DOHH2 (cell line): ENCODE data around the gene PPY.

Experiments used
- H3F3A ChIP-seq: fragments of 200-600 bp; sonication (generic), shearing (Covaris generic); 2 replicates; pipeline ENCODE4 v1.6.0; 2016; ENCODE audit warnings: antibody characterized with exemption, mild to moderate bottlenecking; ENCODE audit not compliant: control insufficient read depth, insufficient read depth
- H3K27ac ChIP-seq: fragments of 200-600 bp; sonication (generic); 2 replicates; pipeline ENCODE4 v1.5.1; 2014; ENCODE audit warnings: low read depth, mild to moderate bottlenecking, low read length, moderate library complexity
- H3K27me3 ChIP-seq: fragments of 200-600 bp; sonication (generic); 2 replicates; pipeline ENCODE4 v1.6.1; 2014; ENCODE audit warnings: mild to moderate bottlenecking, low read length, mixed read lengths; ENCODE audit not compliant: control insufficient read depth
- H3K36me3 ChIP-seq: fragments of 200-600 bp; sonication (generic); 2 replicates; pipeline ENCODE4 v1.6.1; 2014; ENCODE audit warnings: mild to moderate bottlenecking, low read length, moderate library complexity, mixed read lengths; ENCODE audit not compliant: control insufficient read depth
- H3K4me1 ChIP-seq: fragments of 200-600 bp; sonication (generic); 2 replicates; pipeline ENCODE4 v1.6.1; 2014; ENCODE audit warnings: mild to moderate bottlenecking, low read length, mixed read lengths; ENCODE audit not compliant: control insufficient read depth
- H3K4me2 ChIP-seq: fragments of 200-600 bp; sonication (generic); 2 replicates; pipeline ENCODE4 v1.6.0; 2014; ENCODE audit warnings: mild to moderate bottlenecking, low read length, moderate library complexity
- H3K4me3 ChIP-seq: fragments of 200-600 bp; sonication (generic); 2 replicates; pipeline ENCODE4 v1.5.1; 2014; ENCODE audit warnings: mild to moderate bottlenecking, low read length, mixed read lengths
- H3K79me2 ChIP-seq: fragments of 200-600 bp; sonication (generic); 2 replicates; pipeline ENCODE4 v1.6.1; 2014; ENCODE audit warnings: mild to moderate bottlenecking, low read length, mixed read lengths; ENCODE audit not compliant: control insufficient read depth
- H3K9me2 ChIP-seq: fragments of 200-600 bp; sonication (generic); replicated peaks from 2 replicates; pipeline ENCODE4 v1.6.1; 2014; ENCODE audit warnings: mild to moderate bottlenecking, low read length, mixed read lengths; ENCODE audit not compliant: control insufficient read depth
- H3K9me3 ChIP-seq: fragments of 200-600 bp; sonication (generic); 2 replicates; pipeline ENCODE4 v1.6.1; 2014; ENCODE audit warnings: antibody characterized with exemption, low read length, mixed read lengths; ENCODE audit not compliant: control insufficient read depth, insufficient read depth
- H4K20me1 ChIP-seq: fragments of 200-600 bp; sonication (generic); 2 replicates; pipeline ENCODE4 v1.6.0; 2014; ENCODE audit warnings: low read depth, mild to moderate bottlenecking, antibody characterized with exemption, low read length, moderate library complexity; ENCODE audit not compliant: control insufficient read depth, insufficient read depth
- CTCF ChIP-seq: fragments of 200-600 bp; sonication (generic); IDR thresholded peaks from one replicate; pipeline ENCODE4 v1.5.1; 2014; ENCODE audit warnings: antibody characterized with exemption, mild to moderate bottlenecking, low read depth, low read length; ENCODE audit not compliant: poor library complexity, severe bottlenecking
- EZH2phosphoT487 ChIP-seq: fragments of 200-600 bp; sonication (generic); IDR thresholded peaks from 2 replicates; pipeline ENCODE4 v1.6.1; 2017; ENCODE audit warnings: borderline replicate concordance, mild to moderate bottlenecking, antibody characterized with exemption, low read length, moderate library complexity, mixed read lengths

Gene PPY

GRCh38 chr17:43978078-43978477 lies 35.8 kb upstream of the PPY start:
- H3K27me3 ChIP-seq, result peaks cover 2% of the 10 kb centered on the region; the same call in 1 of the 2 replicates
- H3K4me2 ChIP-seq, result no peak overlapping the region
- no peak for TF ChIP-seq CTCF
- no peak for TF ChIP-seq EZH2phosphoT487
- no peaks in the 10 kb centered on the region for H3K36me3 ChIP-seq
- H4K20me1 ChIP-seq, result no peaks in the 10 kb centered on the region
- H3K4me1 ChIP-seq, result no peaks in the 10 kb centered on the region
- H3K79me2 ChIP-seq, result no peaks in the 10 kb centered on the region
- no peak overlapping the region for H3K4me3 ChIP-seq
- H3K27ac ChIP-seq, result no peak overlapping the region
- H3K9me2 ChIP-seq, result no peaks in the 10 kb centered on the region
- H3K9me3 ChIP-seq, result no peaks in the 10 kb centered on the region
- no peaks in the 10 kb centered on the region for H3F3A ChIP-seq

- no peak overlapping the region for H3K4me2 ChIP-seq
- no peaks in the 10 kb centered on the region for H3K36me3 ChIP-seq
Measured at GRCh38 chr17:43976963-43977837, 34.9 kb upstream of the PPY start.

GRCh38 chr17:43975898-43976297 lies 33.6 kb upstream of the PPY start:
- Histone ChIP-seq H3F3A (no peaks in the 10 kb centered on the region), H3K9me3 (no peaks in the 10 kb centered on the region), H3K27ac (no peak overlapping the region), H3K36me3 (no peaks in the 10 kb centered on the region), H3K79me2 (no peaks in the 10 kb centered on the region), H3K27me3 (no peaks in the 10 kb centered on the region), H4K20me1 (no peaks in the 10 kb centered on the region), H3K4me1 (no peaks in the 10 kb centered on the region), H3K4me2 (no peak overlapping the region), H3K9me2 (no peaks in the 10 kb centered on the region), H3K4me3 (no peak overlapping the region)
- TF ChIP-seq EZH2phosphoT487 (no peak), CTCF (no peak)

More at GRCh38 chr17:43976963-43977837, 34.9 kb upstream of the PPY start:
- Histone ChIP-seq H3F3A (no peaks in the 10 kb centered on the region), H4K20me1 (no peaks in the 10 kb centered on the region), H3K4me3 (no peak overlapping the region), H3K27ac (no peak overlapping the region), H3K27me3 (peaks cover under 1% of the 10 kb centered on the region; the same call in 1 of the 2 replicates), H3K9me2 (no peaks in the 10 kb centered on the region), H3K9me3 (no peaks in the 10 kb centered on the region), H3K4me1 (no peaks in the 10 kb centered on the region), H3K79me2 (no peaks in the 10 kb centered on the region)
- TF ChIP-seq EZH2phosphoT487 (no peak), CTCF (no peak)
